ENCODE measurements around the gene KRT39.

The KRT39 gene

DNA sequence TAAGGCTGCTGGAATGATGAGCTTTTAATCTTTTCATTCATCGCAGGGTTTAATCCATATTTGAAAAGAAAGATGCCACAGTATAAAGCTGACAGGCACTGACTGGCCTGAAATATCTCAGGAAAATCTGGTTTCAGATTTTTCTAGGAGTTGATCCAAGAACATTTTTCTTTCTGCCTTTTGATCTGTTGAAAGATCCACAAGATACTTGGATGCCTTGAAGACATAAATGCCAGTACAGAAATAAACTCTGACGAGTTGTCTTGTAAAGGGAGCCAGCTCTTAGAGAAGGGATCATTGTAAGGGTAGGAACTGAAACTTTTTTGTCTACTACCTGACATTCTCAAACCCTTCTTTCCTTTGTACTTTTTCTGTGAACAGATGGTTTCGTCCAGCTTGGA, 56.3 kb downstream of the KRT39 start:
- Mint-ChIP-seq H3K9me3 (no peaks in the 10 kb centered on the region), H3K36me3 (no peaks in the 10 kb centered on the region), H3K4me1 (peaks cover 2% of the 10 kb centered on the region), H3K4me3 (no peak overlapping the region), H3K27ac (no peak overlapping the region), H3K27me3 (peaks cover 50% of the 10 kb centered on the region)
- no peak for ATAC-seq

DNA sequence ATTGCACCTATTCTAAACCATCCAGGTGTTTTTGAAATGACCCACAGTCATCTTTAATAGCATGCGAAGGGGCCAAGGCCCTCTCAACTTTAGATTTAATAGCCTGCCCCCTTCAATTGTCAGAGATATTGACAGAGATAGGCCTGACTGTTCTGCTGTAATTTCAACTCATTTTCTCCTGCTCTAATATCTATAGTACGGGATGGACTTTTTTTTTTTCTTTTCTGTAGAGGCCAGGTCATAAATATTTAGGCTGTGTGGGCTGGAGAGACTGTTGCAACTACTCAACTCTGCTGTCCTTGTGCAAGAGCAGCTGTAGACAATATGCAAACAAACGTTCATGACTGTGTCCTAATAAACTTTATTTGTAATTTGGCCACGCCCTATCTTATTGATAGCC, 57.0 kb downstream of the KRT39 start:
- Mint-ChIP-seq H3K27me3 (peaks cover 54% of the 10 kb centered on the region), H3K36me3 (no peaks in the 10 kb centered on the region), H3K27ac (no peak overlapping the region), H3K9me3 (no peaks in the 10 kb centered on the region), H3K4me1 (no peaks in the 10 kb centered on the region), H3K4me3 (no peak overlapping the region)
- no peak for ATAC-seq

DNA sequence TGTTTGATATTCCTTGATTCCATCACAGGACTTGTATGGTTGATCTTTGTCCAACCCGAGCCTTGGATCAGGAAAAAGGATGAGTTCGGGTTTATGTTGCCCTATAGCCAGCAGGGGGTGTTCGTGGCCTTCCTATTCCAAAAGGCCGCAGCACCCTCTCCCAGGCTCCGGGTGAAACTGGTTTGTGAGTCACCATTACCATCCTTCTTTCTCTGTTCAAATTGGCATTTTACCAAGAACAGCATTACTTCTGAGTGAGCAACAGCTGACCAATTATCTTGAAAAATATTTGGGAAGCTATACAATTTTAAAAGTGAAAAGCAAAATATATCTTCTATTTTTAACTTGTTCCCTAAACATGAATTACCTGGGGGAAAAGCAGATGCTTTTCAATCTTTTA, 57.4 kb downstream of the KRT39 start:
- H3K9me3 Mint-ChIP-seq: no peaks in the 10 kb centered on the region
- H3K36me3 Mint-ChIP-seq: no peaks in the 10 kb centered on the region
- no peak overlapping the region for H3K27ac Mint-ChIP-seq
- no peaks in the 10 kb centered on the region for H3K4me1 Mint-ChIP-seq
- peak; percentile 70 for ATAC-seq
- H3K4me3 Mint-ChIP-seq: no peak overlapping the region
- H3K27me3 Mint-ChIP-seq: peaks cover 58% of the 10 kb centered on the region

Measured in stimulated activated memory B cell treated with anti-CD40 and anti-IgM and Interleukin-4, amounts not matched to agents 10 μg/mL and 1 μg/mL and 100 μg/mL, for 72 hours (primary cell).